ENCODE measurements around the gene ZNF827. TPM values are rescaled to one million over a fixed set of nuclear protein-coding genes. Genes with fewer than 3 reads are reported as not detected.

Gene ZNF827
- total and polyA plus RNA-seq, 7 donors, result 1.8 to 37.7 (median 11.3) TPM

- Histone ChIP-seq H3K27ac (no peak overlapping the region), H3K4me3 (no peak overlapping the region), H3K36me3 (no peaks in the 10 kb centered on the region), H3K9me3 (no peaks in the 10 kb centered on the region), H3K27me3 (no peaks in the 10 kb centered on the region), H3K4me1 (no peaks in the 10 kb centered on the region)
- 90 to 92% methylated on average over 4 of the region's 4 CpGs for WGBS, 2 donors
- intact Hi-C loops (cut with DNase I), result no loop called here
- DNase-seq, result no peak
- no peak for TF ChIP-seq POLR2AphosphoS5 (IDR thresholded peaks at IDR 0.05)
- no peak for TF ChIP-seq POLR2A (IDR thresholded peaks at IDR 0.05)
- no peak for TF ChIP-seq EP300 (IDR thresholded peaks at IDR 0.05)
- TF ChIP-seq, protein P1, sequence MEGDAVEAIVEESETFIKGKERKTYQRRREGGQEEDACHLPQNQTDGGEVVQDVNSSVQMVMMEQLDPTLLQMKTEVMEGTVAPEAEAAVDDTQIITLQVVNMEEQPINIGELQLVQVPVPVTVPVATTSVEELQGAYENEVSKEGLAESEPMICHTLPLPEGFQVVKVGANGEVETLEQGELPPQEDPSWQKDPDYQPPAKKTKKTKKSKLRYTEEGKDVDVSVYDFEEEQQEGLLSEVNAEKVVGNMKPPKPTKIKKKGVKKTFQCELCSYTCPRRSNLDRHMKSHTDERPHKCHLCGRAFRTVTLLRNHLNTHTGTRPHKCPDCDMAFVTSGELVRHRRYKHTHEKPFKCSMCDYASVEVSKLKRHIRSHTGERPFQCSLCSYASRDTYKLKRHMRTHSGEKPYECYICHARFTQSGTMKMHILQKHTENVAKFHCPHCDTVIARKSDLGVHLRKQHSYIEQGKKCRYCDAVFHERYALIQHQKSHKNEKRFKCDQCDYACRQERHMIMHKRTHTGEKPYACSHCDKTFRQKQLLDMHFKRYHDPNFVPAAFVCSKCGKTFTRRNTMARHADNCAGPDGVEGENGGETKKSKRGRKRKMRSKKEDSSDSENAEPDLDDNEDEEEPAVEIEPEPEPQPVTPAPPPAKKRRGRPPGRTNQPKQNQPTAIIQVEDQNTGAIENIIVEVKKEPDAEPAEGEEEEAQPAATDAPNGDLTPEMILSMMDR (IDR thresholded peaks at IDR 0.05), result no peak
Measured at GRCh38 chr4:145976680-145977079, 38.1 kb upstream of the ZNF827 start.

- TF ChIP-seq EP300 (IDR thresholded peaks at IDR 0.05) (no peak), POLR2A (IDR thresholded peaks at IDR 0.05) (no peak), POLR2AphosphoS5 (IDR thresholded peaks at IDR 0.05) (no peak)
- TF ChIP-seq, protein P1 (IDR thresholded peaks at IDR 0.05), result no peak
- 80 to 88% methylated on average over 2 of the region's 2 CpGs for WGBS, 2 donors
- H3K27me3 ChIP-seq, result no peaks in the 10 kb centered on the region
- H3K27ac ChIP-seq, result no peak overlapping the region
- H3K9me3 ChIP-seq, result peaks cover 0 to 7% (median 0%) of the 10 kb centered on the region in 4 donors
- no peak for DNase-seq
- H3K36me3 ChIP-seq, result no peaks in the 10 kb centered on the region
- H3K4me3 ChIP-seq, result no peak overlapping the region
- intact Hi-C loops (cut with DNase I), result no loop called here
- no peaks in the 10 kb centered on the region for H3K4me1 ChIP-seq
Measured at GRCh38 chr4:145960012-145960411, 21.4 kb upstream of the ZNF827 start.

- WGBS, 2 donors, result 79 to 86% methylated on average over 1 of the region's 1 CpG
- no peak overlapping the region for H3K4me3 ChIP-seq
- intact Hi-C loops (cut with DNase I), result no loop called here
- H3K36me3 ChIP-seq, result no peaks in the 10 kb centered on the region
- TF ChIP-seq POLR2A (IDR thresholded peaks at IDR 0.05) (no peak), POLR2AphosphoS5 (IDR thresholded peaks at IDR 0.05) (no peak), EP300 (IDR thresholded peaks at IDR 0.05) (no peak)
- TF ChIP-seq, protein P1 (IDR thresholded peaks at IDR 0.05), result no peak
- no peak overlapping the region for H3K27ac ChIP-seq
- H3K4me1 ChIP-seq, result no peaks in the 10 kb centered on the region
- no peak for DNase-seq
- H3K27me3 ChIP-seq, result no peaks in the 10 kb centered on the region
- H3K9me3 ChIP-seq, result peaks cover 0 to 7% (median 0%) of the 10 kb centered on the region in 4 donors
Measured at GRCh38 chr4:145957302-145957701, 18.7 kb upstream of the ZNF827 start.

DNA sequence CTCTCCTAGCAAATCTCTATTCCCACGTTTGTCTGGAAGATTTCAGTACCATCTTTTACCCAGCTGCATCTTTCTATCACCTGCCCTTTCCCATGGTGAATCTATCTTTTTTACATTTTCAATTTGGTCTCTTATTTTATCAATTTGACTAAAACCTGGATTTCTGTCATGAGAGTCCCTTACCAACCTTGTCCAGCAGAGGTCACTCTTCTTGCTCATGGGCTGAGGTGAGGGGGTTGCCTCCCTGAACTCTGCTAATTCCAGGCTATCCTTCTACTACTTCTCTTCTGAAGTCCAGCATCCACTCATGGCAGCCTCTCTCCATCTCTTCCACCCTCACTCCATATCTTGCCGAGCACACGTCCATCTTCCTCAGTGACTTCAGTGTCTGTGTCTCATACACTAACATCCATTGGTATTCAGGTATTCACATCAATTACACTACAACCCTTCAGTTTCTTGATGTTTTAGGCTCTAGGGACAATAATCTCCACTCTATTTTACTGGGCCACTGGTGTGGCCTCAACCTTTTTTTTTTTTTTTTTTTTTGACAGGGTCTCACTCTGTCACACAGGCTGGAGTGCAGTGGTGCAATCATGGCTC is 17.8 kb upstream of the ZNF827 start:
- Histone ChIP-seq H3K4me3 (no peak overlapping the region), H3K27ac (no peak overlapping the region), H3K9me3 (peaks cover 0 to 7% (median 0%) of the 10 kb centered on the region in 4 donors), H3K36me3 (no peaks in the 10 kb centered on the region), H3K4me1 (no peaks in the 10 kb centered on the region), H3K27me3 (no peaks in the 10 kb centered on the region)
- TF ChIP-seq EP300 (IDR thresholded peaks at IDR 0.05), result no peak
- no peak for TF ChIP-seq POLR2A (IDR thresholded peaks at IDR 0.05)
- TF ChIP-seq POLR2AphosphoS5 (IDR thresholded peaks at IDR 0.05), result no peak
- TF ChIP-seq, protein P1 (IDR thresholded peaks at IDR 0.05), result peak in 3 of 4 experiments; percentile 38 to 62 (median 45)
- no peak for DNase-seq
- WGBS, 2 donors, result 42 to 68% methylated on average over 3 of the region's 3 CpGs
- intact Hi-C loops (cut with DNase I), result no loop called here

GRCh38 chr4:145954924-145955339 is 16.3 kb upstream of the ZNF827 start:
- H3K9me3 ChIP-seq, result peaks cover 0 to 5% (median 0%) of the 10 kb centered on the region in 4 donors
- no peaks in the 10 kb centered on the region for H3K4me1 ChIP-seq
- 59 to 80% methylated on average over 7 of the region's 7 CpGs for WGBS, 2 donors
- H3K4me3 ChIP-seq, result no peak overlapping the region
- no peak for TF ChIP-seq EP300 (IDR thresholded peaks at IDR 0.05)
- TF ChIP-seq, protein P1 (IDR thresholded peaks at IDR 0.05), result no peak
- TF ChIP-seq POLR2AphosphoS5 (IDR thresholded peaks at IDR 0.05), result no peak
- no peak for TF ChIP-seq POLR2A (IDR thresholded peaks at IDR 0.05)
- no peak overlapping the region for H3K27ac ChIP-seq
- no peaks in the 10 kb centered on the region for H3K36me3 ChIP-seq
- no peaks in the 10 kb centered on the region for H3K27me3 ChIP-seq
- no peak for DNase-seq
- intact Hi-C loops (cut with DNase I), result no loop called here
